HG03045 (cell line): ENCODE data around the gene PCP4.

ENCODE experiments used
- ATAC-seq: cut with Tn5 transposase; IDR thresholded peaks from one replicate; pipeline ENCODE4 v1.9.1; 2021; ENCODE audit warnings: mild to moderate bottlenecking, moderate library complexity; ENCODE audit not compliant: unreplicated experiment

PCP4 gene

GRCh38 chr21:39969691-39970364, 102.6 kb downstream of the PCP4 start:
- no peak for ATAC-seq

GRCh38 chr21:39971956-39972355, 104.7 kb downstream of the PCP4 start:
- no peak for ATAC-seq

- ATAC-seq: no peak
Measured at GRCh38 chr21:39972471-39972870, 105.2 kb downstream of the PCP4 start.

DNA sequence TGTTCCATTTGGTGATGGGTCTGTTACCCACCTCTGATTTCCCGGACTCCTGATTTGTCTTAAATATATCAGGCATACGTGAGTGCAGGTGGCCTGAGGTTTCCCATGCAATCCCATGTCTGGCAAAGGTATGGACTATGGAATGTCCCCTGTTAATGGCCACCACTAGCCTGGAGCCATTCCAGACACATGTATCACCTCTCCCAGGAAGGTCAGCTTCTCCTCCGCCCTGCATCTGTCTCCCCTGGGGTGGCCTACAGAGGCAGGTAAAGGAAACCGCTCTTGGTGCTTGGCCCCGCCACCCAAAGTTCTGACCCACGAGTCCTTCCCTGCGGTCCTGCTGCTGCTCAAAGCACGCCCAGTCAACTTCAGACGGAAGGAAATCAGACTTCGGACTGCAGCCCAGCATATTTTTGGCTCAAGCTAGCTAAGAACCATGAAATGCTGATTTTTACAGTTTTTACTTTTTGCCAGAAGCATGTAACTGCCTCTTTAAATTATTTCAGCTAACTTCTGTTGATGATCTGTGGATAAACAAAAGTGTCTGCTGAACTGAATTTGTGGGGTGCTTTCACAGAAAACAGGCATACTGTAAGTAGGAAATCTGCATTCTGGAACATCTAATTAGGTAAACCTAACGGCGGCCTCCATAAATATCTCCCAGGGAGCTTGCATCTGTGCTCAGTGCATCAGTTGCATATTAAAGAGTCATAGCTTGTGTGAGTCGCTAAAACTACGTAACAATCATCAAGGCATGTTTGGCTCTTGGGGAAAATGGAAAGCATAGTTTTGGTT, 105.9 kb downstream of the PCP4 start:
- no peak for ATAC-seq

DNA sequence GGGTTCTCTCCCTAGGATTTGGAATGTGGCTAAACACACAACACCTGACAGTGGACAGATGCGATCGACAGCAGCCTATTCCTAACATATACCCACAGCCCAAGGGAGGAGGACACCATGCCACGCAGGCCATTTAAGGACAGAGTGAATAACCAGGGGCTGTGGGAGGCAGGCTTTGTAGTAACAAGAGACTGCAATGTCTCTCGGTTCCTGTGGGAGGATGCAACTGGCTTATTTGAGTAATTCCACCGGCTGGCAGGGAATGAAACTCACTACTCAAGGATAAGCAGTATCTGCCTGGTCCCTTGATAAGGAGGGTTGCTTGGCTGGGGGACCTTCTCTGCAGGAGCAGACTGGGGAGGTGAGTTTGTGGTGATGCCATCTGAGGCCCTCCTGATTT, 109.6 kb downstream of the PCP4 start:
- no peak for ATAC-seq
